CD4-positive, CD25-positive, alpha-beta regulatory T cell (primary cell): ENCODE measurements around the gene ELL2. TPM values are rescaled to one million over a fixed set of nuclear protein-coding genes. Genes with fewer than 3 reads are reported as not detected.
A peak's percentile ranks its signal among the peaks of the same experiment; 100 is the strongest.

Experiments
- ATAC-seq, 2 donors: fragments of 150-1000 bp; cut with Tn5 transposase; one replicate each; pipeline ENCODE4 v1.10.0; 2021; ENCODE audit warnings: low read depth in 2 of 2, moderate number of reproducible peaks in 2 of 2, moderate library complexity in 1 of 2
- DNase-seq, 3 donors: peaks; one replicate each; pipeline versions ENCODE4 v3.0.0 to v3.0.0-alpha.2; 2012 to 2022; ENCODE audit warnings: mixed read lengths in 1 of 3
- H3K27ac ChIP-seq: one replicate; pipeline ENCODE4 v1.7.0; 2013; ENCODE audit warnings: mild to moderate bottlenecking, low read length; ENCODE audit not compliant: insufficient read depth, poor library complexity, severe bottlenecking
- H3K27me3 ChIP-seq: one replicate; pipeline ENCODE4 v1.7.0; 2013; ENCODE audit warnings: low read length; ENCODE audit not compliant: control insufficient read depth, insufficient read depth
- H3K36me3 ChIP-seq: one replicate; pipeline ENCODE4 v1.7.0; 2013; ENCODE audit warnings: mild to moderate bottlenecking, low read length, moderate library complexity; ENCODE audit not compliant: control insufficient read depth, insufficient read depth
- H3K4me1 ChIP-seq: 2 replicates; pipeline ENCODE4 v1.7.0; 2013; ENCODE audit warnings: mild to moderate bottlenecking, low read length; ENCODE audit not compliant: insufficient read depth, control insufficient read depth, poor library complexity, severe bottlenecking
- H3K4me3 ChIP-seq: one replicate; pipeline ENCODE4 v1.7.0; 2013; ENCODE audit warnings: low read depth, mild to moderate bottlenecking, low read length, moderate library complexity
- H3K9me3 ChIP-seq, 2 experiments: 1 replicate in 1 of 2; 2 replicates in 1 of 2; pipeline ENCODE4 v1.7.0; 2013; ENCODE audit warnings: low read length in 2 of 2, mild to moderate bottlenecking in 1 of 2, moderate library complexity in 1 of 2; ENCODE audit not compliant: control insufficient read depth in 2 of 2
- H3K27ac Mint-ChIP-seq, 3 donors: one replicate each; pipeline ENCODE4 v1.8.0; 2020 to 2022; ENCODE audit warnings: mild to moderate bottlenecking in 3 of 3, mixed read lengths in 3 of 3, moderate library complexity in 2 of 3
- H3K27me3 Mint-ChIP-seq: one replicate; pipeline ENCODE4 v1.8.0; 2022; ENCODE audit warnings: mild to moderate bottlenecking, mixed read lengths
- H3K36me3 Mint-ChIP-seq: one replicate; pipeline ENCODE4 v1.8.0; 2020; ENCODE audit warnings: mixed read lengths
- H3K4me1 Mint-ChIP-seq, 4 donors: one replicate each; pipeline ENCODE4 v1.8.0; 2020 to 2022; ENCODE audit warnings: mixed read lengths in 4 of 4, mild to moderate bottlenecking in 1 of 4
- H3K4me3 Mint-ChIP-seq, 4 donors: one replicate each; pipeline ENCODE4 v1.8.0; 2020 to 2022; ENCODE audit warnings: mild to moderate bottlenecking in 4 of 4, mixed read lengths in 4 of 4, moderate library complexity in 3 of 4
- H3K9me3 Mint-ChIP-seq, 7 donors: one replicate each; pipeline ENCODE4 v1.8.0; 2020 to 2022; ENCODE audit warnings: mixed read lengths in 7 of 7, mild to moderate bottlenecking in 3 of 7, moderate library complexity in 2 of 7
- polyA plus RNA-seq, 4 donors: library from polyadenylated mRNA; unstranded; fragments of 300-500 nt; fragmentation: Illumina TruSeq; gene quantifications; one replicate each; pipeline ENCODE4 v1.2.3, GENCODE V29; 2021
- total RNA-seq: library from RNA; stranded (reverse); gene quantifications from one replicate; pipeline ENCODE4 v1.2.3, GENCODE V29; 2022

Gene ELL2
- total and polyA plus RNA-seq, 5 donors from 2014 or later = 2.6 to 94.6 (median 3.7) TPM

DNA sequence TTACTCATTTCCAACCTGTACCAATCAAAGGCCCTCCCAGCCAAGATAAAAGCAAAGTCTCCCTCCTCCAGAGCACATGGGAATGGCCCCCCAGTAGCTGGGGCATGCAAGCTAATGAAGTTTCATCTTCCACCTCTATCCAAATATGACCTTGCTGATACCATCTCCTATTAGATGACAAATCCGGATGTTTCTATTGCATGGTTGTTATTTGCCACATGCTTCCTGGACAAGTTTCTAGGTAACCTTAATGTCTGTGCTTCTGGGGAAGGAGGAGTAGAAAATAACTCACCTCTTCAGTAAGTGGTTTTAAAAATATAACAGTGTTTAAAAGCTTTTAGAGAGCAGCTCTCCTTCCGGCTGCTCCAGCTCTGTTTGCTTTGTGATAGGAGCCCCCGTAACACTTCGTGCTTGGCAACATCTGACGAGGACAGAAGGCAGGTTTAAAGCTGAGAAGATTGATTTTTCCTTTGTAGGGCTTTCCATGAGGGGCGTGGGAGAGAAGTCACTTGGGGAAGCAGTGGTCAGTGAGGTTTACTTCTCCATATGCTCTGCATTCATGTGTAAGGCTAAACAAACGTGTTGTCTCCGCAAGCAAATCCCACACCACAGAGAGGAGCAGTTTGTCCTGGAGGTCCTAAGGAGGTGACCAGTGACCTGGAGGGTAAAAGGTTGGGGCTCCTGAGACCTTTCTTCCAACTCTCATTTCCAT, 98.8 kb downstream of the ELL2 start:
- H3K9me3 ChIP-seq = no peaks in the 10 kb centered on the region
- no peaks in the 10 kb centered on the region for H3K4me1 ChIP-seq
- peak overlapping the region in 1 of 3 donors; percentile 2 for H3K27ac Mint-ChIP-seq
- peaks cover 3% of the 10 kb centered on the region for H3K27me3 ChIP-seq
- H3K36me3 Mint-ChIP-seq = no peaks in the 10 kb centered on the region
- DNase-seq (peak in 1 of 3 donors; percentile 24), ATAC-seq (no peak)
- H3K4me3 Mint-ChIP-seq = peak overlapping the region in 1 of 4 donors; percentile 10
- H3K4me1 Mint-ChIP-seq = peaks cover 4 to 27% (median 14%) of the 10 kb centered on the region in 4 donors
- peaks cover 15% of the 10 kb centered on the region for H3K27me3 Mint-ChIP-seq
- no peak overlapping the region for H3K4me3 ChIP-seq
- H3K36me3 ChIP-seq = no peaks in the 10 kb centered on the region
- H3K27ac ChIP-seq = no peak overlapping the region
- no peaks in the 10 kb centered on the region for H3K9me3 Mint-ChIP-seq

DNA sequence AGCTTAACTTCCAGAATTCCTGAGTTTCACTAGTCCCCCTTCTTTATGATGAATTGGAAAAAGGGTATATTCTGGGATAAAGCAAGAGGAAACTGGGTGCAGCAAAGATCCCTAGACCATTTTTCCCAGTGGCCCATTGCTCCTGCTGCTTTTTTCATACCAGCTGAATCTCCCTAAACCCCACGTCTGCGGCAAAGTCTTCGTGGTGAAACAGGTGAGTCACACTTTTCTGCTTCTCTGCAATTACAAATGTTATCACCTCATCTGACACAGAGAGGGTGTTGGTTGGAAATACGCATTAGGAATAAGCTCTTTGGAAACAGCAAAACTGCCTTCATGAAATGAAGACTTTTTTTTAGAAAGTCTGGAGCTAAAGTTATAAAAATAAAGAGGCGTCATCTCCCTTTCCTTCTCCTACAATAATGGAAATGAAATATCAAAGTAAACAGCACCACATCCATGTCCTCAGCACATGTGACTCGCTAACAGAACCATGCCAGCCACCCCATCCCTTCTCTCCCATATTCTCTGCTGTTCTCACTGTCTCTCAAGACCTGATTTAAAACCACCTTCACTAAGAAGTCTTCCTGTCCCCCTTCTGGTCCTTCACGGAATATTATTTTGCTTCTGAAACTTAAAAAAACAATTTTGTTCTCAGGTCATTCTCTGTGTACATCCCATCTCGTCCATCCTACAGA, 99.6 kb downstream of the ELL2 start:
- Histone ChIP-seq H3K9me3 (no peaks in the 10 kb centered on the region), H3K36me3 (no peaks in the 10 kb centered on the region), H3K27me3 (peaks cover 3% of the 10 kb centered on the region), H3K4me3 (no peak overlapping the region), H3K4me1 (no peaks in the 10 kb centered on the region), H3K27ac (no peak overlapping the region)
- DNase-seq (no peak), ATAC-seq (no peak)
- H3K4me3 Mint-ChIP-seq = no peak overlapping the region
- peaks cover 15% of the 10 kb centered on the region for H3K27me3 Mint-ChIP-seq
- peaks cover 4 to 27% (median 14%) of the 10 kb centered on the region in 4 donors for H3K4me1 Mint-ChIP-seq
- H3K36me3 Mint-ChIP-seq = no peaks in the 10 kb centered on the region
- H3K9me3 Mint-ChIP-seq = no peaks in the 10 kb centered on the region
- peak overlapping the region in 1 of 3 donors; percentile 17 for H3K27ac Mint-ChIP-seq

GRCh38 chr5:95861221-95861863, 100.3 kb downstream of the ELL2 start:
- H3K27me3 ChIP-seq = peaks cover 3% of the 10 kb centered on the region
- H3K27ac Mint-ChIP-seq = no peak overlapping the region
- H3K36me3 Mint-ChIP-seq = no peaks in the 10 kb centered on the region
- no peaks in the 10 kb centered on the region for H3K4me1 ChIP-seq
- no peaks in the 10 kb centered on the region for H3K9me3 Mint-ChIP-seq
- DNase-seq (no peak), ATAC-seq (no peak)
- no peak overlapping the region for H3K4me3 ChIP-seq
- H3K9me3 ChIP-seq = no peaks in the 10 kb centered on the region
- no peaks in the 10 kb centered on the region for H3K36me3 ChIP-seq
- H3K27ac ChIP-seq = no peak overlapping the region
- H3K27me3 Mint-ChIP-seq = peaks cover 15% of the 10 kb centered on the region
- H3K4me3 Mint-ChIP-seq = peak overlapping the region in 1 of 4 donors; percentile 7
- peaks cover 4 to 27% (median 12%) of the 10 kb centered on the region in 4 donors for H3K4me1 Mint-ChIP-seq

- H3K9me3 ChIP-seq = no peaks in the 10 kb centered on the region
- H3K27ac ChIP-seq = no peak overlapping the region
- no peak overlapping the region for H3K4me3 ChIP-seq
- H3K4me1 Mint-ChIP-seq = peaks cover 4 to 27% (median 12%) of the 10 kb centered on the region in 4 donors
- H3K27me3 ChIP-seq = peaks cover 3% of the 10 kb centered on the region
- H3K27ac Mint-ChIP-seq = peak overlapping the region in 2 of 3 donors; percentile 4 to 33
- H3K9me3 Mint-ChIP-seq = no peaks in the 10 kb centered on the region
- H3K27me3 Mint-ChIP-seq = peaks cover 15% of the 10 kb centered on the region
- H3K36me3 Mint-ChIP-seq = no peaks in the 10 kb centered on the region
- DNase-seq = no peak
- no peaks in the 10 kb centered on the region for H3K36me3 ChIP-seq
- no peak for ATAC-seq
- no peaks in the 10 kb centered on the region for H3K4me1 ChIP-seq
- H3K4me3 Mint-ChIP-seq = peak overlapping the region in 1 of 4 donors; percentile 38
These were observed 102.0 kb downstream of the ELL2 start for GRCh38 chr5:95859661-95860060.

GRCh38 chr5:95858661-95859595, 102.7 kb downstream of the ELL2 start:
- H3K27me3 Mint-ChIP-seq = peaks cover 11% of the 10 kb centered on the region
- Histone ChIP-seq H3K36me3 (no peaks in the 10 kb centered on the region), H3K27me3 (peaks cover 3% of the 10 kb centered on the region), H3K9me3 (no peaks in the 10 kb centered on the region), H3K4me1 (no peaks in the 10 kb centered on the region), H3K27ac (no peak overlapping the region), H3K4me3 (peak overlapping the region; percentile 47)
- peak; percentile 74 to 87 (median 84) for DNase-seq
- H3K27ac Mint-ChIP-seq = peak overlapping the region in 2 of 3 donors; percentile 4 to 78
- H3K9me3 Mint-ChIP-seq = no peaks in the 10 kb centered on the region
- peak overlapping the region in 2 of 4 donors; percentile 46 to 60 for H3K4me3 Mint-ChIP-seq
- no peaks in the 10 kb centered on the region for H3K36me3 Mint-ChIP-seq
- peak; percentile 96 to 98 for ATAC-seq
- H3K4me1 Mint-ChIP-seq = peaks cover 4 to 27% (median 12%) of the 10 kb centered on the region in 4 donors

DNA sequence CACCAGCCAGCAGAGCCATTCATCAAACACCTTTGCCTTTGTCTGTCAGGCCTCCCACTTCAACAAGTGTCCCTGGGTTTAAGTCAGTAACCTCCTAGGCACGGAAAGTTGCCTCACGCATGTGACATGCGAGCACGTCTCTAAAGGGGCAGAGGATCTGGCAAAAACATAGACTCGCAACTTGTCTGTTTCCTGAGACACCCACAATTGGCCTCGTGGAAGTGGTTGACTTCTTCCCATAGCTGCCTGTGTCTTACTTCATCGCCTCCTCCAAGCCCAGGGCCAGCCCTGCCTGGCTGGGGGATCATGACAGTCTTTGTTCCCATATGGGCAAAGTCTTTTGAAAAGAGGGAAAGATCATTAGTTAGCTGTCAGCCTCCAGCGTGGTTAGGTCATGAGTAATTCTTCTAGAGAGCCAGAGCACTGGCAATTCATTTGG, 103.6 kb downstream of the ELL2 start:
- ATAC-seq (no peak), DNase-seq (no peak)
- H3K27me3 ChIP-seq = peaks cover 3% of the 10 kb centered on the region
- H3K9me3 ChIP-seq = no peaks in the 10 kb centered on the region
- Mint-ChIP-seq H3K4me3 (no peak overlapping the region), H3K4me1 (peaks cover 4 to 27% (median 12%) of the 10 kb centered on the region in 4 donors), H3K27ac (no peak overlapping the region), H3K9me3 (no peaks in the 10 kb centered on the region), H3K36me3 (no peaks in the 10 kb centered on the region), H3K27me3 (peaks cover 11% of the 10 kb centered on the region)
- H3K4me3 ChIP-seq = no peak overlapping the region
- H3K4me1 ChIP-seq = no peaks in the 10 kb centered on the region
- H3K27ac ChIP-seq = no peak overlapping the region
- no peaks in the 10 kb centered on the region for H3K36me3 ChIP-seq
